AG10803 (cell line): Measurements from ENCODE around the gene KCND2.

Source experiments
- DNase-seq: peaks from one replicate; pipeline ENCODE4 v3.0.0; 2010; ENCODE audit warnings: low read depth
- H3K4me3 ChIP-seq: 2 replicates; pipeline ENCODE4 v1.5.1; 2011; ENCODE audit warnings: mild to moderate bottlenecking, low read length, control low read depth
- TF ChIP-seq, protein P1 (sequence below): conservative IDR thresholded peaks from 2 replicates; pipeline ENCODE4 v1.5.1; 2011; ENCODE audit warnings: mild to moderate bottlenecking, low read length, control low read depth, inconsistent platforms

Gene KCND2

DNA sequence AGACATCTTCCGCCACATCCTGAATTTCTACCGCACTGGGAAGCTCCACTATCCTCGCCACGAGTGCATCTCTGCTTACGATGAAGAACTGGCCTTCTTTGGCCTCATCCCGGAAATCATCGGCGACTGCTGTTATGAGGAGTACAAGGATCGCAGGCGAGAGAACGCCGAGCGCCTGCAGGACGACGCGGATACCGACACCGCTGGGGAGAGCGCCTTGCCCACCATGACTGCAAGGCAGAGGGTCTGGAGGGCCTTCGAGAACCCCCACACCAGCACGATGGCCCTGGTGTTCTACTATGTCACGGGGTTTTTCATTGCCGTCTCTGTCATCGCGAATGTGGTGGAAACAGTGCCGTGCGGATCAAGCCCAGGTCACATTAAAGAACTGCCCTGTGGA, 1.9 kb downstream of the KCND2 start:
- DNase-seq, result no peak
- TF ChIP-seq, protein P1, sequence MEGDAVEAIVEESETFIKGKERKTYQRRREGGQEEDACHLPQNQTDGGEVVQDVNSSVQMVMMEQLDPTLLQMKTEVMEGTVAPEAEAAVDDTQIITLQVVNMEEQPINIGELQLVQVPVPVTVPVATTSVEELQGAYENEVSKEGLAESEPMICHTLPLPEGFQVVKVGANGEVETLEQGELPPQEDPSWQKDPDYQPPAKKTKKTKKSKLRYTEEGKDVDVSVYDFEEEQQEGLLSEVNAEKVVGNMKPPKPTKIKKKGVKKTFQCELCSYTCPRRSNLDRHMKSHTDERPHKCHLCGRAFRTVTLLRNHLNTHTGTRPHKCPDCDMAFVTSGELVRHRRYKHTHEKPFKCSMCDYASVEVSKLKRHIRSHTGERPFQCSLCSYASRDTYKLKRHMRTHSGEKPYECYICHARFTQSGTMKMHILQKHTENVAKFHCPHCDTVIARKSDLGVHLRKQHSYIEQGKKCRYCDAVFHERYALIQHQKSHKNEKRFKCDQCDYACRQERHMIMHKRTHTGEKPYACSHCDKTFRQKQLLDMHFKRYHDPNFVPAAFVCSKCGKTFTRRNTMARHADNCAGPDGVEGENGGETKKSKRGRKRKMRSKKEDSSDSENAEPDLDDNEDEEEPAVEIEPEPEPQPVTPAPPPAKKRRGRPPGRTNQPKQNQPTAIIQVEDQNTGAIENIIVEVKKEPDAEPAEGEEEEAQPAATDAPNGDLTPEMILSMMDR, result no peak
- no peak overlapping the region for H3K4me3 ChIP-seq

DNA sequence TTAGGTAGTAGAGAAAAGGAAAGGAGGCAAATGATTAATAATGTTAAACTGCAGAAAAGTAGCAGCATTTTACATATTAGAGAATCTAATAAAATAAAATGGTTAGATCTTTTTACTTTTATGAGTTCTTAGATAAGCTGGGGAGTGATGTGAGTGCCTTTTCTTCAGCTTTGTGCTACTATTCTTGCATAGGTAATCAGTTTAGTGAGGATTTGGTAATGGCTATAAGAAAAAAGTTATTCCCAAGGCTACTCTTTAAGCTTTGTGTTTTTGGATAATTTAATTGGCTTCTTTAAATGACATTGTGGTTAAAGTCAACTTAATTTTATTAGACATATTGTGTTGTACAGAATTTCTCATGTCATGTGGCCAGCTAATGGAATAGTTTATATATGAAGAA, 3.7 kb downstream of the KCND2 start:
- no peak overlapping the region for H3K4me3 ChIP-seq
- TF ChIP-seq, protein P1, result no peak
- no peak for DNase-seq

DNA sequence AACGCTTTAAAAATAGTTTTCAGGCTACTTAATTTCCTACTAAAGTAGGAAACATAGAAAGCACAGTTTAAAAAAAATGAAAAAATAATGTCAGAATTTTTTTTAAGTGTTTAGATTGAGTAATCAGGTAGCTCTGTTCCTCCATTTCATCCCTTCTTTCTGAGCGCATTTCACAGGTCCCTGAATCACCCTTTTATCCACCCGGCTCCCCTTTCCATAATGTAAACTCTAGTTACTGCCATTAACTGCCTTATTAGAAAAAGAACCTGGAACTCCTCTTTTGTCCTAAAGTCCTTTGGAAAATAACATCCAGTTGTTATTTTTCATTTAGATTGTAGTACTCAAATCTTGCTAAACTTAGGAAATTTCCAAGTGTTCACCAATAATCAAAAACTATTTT, 5.8 kb downstream of the KCND2 start:
- no peak for DNase-seq
- H3K4me3 ChIP-seq, result no peak overlapping the region
- TF ChIP-seq, protein P1, result no peak

DNA sequence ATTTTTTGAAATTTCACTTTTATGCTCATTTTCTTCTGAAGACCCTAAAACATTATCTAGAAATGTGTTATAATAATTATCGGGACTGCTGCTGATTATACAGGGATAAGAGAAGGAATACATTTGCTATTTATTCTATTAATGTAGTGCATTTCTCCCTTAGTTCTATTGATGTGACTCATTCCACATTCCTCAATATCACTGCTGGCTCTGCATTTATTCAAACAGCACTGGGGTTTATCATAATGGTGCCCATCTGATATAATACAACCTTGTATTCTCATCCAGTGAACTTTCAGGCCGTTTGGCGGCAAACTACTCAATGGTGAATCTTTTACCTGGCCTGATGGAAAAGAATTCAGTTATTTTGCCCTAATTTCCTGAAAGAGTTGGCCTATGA, 7.8 kb downstream of the KCND2 start:
- TF ChIP-seq, protein P1, result no peak
- no peak overlapping the region for H3K4me3 ChIP-seq
- no peak for DNase-seq

DNA sequence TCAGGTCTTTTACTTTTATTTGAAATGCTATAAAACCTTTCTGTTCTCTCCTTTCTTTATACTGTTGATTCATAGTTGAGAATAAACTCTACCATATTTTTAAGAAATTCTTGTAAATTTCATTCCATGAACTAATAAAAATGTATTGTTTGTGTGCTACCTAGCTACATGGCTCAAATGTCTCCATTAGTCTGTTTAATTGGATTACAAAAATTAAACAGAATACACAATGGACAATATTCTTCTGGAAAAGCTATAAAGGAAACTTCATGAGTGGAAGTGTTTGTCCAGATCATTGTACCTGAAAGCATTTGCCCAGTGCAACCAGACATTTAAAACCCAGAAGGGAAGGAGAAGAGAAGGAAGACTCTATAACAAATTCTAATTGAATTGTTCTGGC, 20.1 kb downstream of the KCND2 start:
- TF ChIP-seq, protein P1, result no peak
- no peak overlapping the region for H3K4me3 ChIP-seq
- no peak for DNase-seq

DNA sequence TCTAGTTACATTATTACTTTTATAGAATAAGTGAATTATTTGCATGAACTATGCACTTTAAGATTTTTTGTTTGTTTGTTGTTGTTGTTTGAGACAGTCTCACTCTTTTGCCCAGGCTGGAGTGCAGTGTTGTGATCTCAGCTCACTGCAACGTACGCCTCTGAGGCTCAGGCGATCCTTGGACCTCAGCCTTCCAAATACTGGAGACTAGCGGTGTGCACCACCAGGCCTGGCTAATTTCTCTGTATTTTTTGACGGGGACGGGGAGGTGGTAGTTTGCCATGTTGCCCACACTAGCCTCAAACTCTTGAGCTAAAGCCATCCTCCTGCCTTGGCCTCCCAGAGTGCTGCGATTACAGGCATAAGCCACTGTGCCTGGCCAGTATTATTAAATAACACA, 29.2 kb downstream of the KCND2 start:
- TF ChIP-seq, protein P1, result no peak
- H3K4me3 ChIP-seq, result no peak overlapping the region
- DNase-seq, result no peak

DNA sequence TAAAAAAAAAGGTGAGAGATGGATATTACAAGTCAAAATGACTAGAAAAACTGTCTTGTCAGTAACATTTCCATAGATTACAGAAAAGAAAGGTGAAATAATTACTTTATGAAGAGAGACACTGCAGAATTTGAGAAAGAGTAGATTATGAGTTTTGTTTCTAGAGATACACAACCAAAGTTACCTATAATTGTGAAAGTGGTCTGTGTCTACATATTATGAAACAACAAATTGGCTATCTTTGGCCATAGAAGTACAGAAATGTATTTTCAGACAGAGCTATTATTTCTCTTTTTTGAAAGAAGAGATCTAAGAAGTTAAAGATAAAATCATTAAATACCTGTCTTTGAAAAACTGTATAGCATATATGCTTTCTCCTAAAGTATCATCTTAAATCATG, 30.1 kb downstream of the KCND2 start:
- no peak for DNase-seq
- TF ChIP-seq, protein P1, result no peak
- H3K4me3 ChIP-seq, result no peak overlapping the region
